K562 (cell line): ENCODE data around the gene SOCS7.

Source experiments
- ELF1 ChIP-seq: fragments of 200-800 bp; sonication (Bioruptor generic); IDR thresholded peaks from 2 replicates; pipeline ENCODE4 v1.6.1; 2016; ENCODE audit warnings: missing genetic modification characterization, missing compliant biosample characterization
- FOS ChIP-seq: IDR thresholded peaks from 3 replicates; pipeline ENCODE4 v1.6.1; 2011; ENCODE audit not compliant: insufficient read length; ENCODE audit errors: extremely low read depth
- NCOA1 ChIP-seq: fragments of 450-650 bp; IDR thresholded peaks from 2 replicates; pipeline ENCODE4 v1.6.1; 2016; ENCODE audit warnings: low read depth
- PTBP1 ChIP-seq: fragments of 200-400 bp; formaldehyde crosslinking; IDR thresholded peaks from 2 replicates; pipeline ENCODE4 v1.6.1; 2017; ENCODE audit warnings: low read depth, low read length
- RAD21 ChIP-seq, 2 experiments: fragments of 250-450 bp in 1 of 2; fragments of 450-650 bp in 1 of 2; sonication (Bioruptor Pico) in 1 of 2; formaldehyde crosslinking in 1 of 2; IDR thresholded peaks in 1 of 2; conservative IDR thresholded peaks in 1 of 2; 2 replicates each; pipeline versions ENCODE4 v1.4.0 to v1.8.0; 2020 to 2022; ENCODE audit warnings: mild to moderate bottlenecking in 2 of 2, moderate library complexity in 1 of 2
- RBM17 ChIP-seq: fragments of 200-400 bp; formaldehyde crosslinking; IDR thresholded peaks from 2 replicates; pipeline ENCODE4 v1.6.1; 2017; ENCODE audit warnings: low read depth, mild to moderate bottlenecking, low read length, borderline replicate concordance
- SMAD3 ChIP-seq: fragments of 450-650 bp; formaldehyde crosslinking; conservative IDR thresholded peaks from 2 replicates; pipeline ENCODE4 v1.4.0; 2020; ENCODE audit warnings: mild to moderate bottlenecking
- ZBTB2 ChIP-seq: fragments of 450-650 bp; IDR thresholded peaks from 2 replicates; pipeline ENCODE4 v1.6.1; 2016; ENCODE audit warnings: antibody characterized with exemption
- ZNF184 ChIP-seq: sonication (generic); formaldehyde crosslinking; IDR thresholded peaks from 2 replicates; pipeline ENCODE4 v1.5.0; 2020; ENCODE audit warnings: missing genetic modification reagents
- TF ChIP-seq, protein P1 (sequence below), 3 experiments: IDR thresholded peaks in 2 of 3; conservative IDR thresholded peaks in 1 of 3; 2 replicates each; pipeline ENCODE4 v1.5.1; 2011 to 2012; ENCODE audit warnings: low read length in 3 of 3, mild to moderate bottlenecking in 3 of 3, control low read depth in 2 of 3, improper control_type of control experiment in 1 of 3, inconsistent platforms in 1 of 3, low read depth in 1 of 3, mixed read lengths in 1 of 3, moderate library complexity in 1 of 3; ENCODE audit not compliant: insufficient read depth in 2 of 3

DNA sequence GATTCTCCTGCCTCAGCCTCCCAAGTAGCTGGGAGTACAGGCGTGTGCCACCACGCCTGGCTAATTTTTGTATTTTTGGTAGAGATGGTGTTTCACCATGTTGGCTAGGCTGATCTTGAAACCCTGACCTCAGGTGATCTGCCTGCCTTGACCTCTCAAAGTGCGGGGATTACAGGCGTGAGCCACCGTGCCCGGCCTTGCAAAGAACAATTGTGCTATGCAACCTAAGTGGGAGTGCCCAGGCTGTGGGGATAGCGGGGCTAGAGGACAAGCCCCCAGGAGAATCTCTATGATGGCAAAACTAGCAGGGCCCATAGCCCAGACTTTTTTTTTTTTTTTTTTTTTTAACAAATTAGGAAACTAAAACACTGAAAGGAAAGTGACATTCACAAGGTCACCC is 5.9 kb upstream of the SOCS7 start:
- no peak for TF ChIP-seq ZBTB2
- no peak for TF ChIP-seq ZNF184 (CRISPR knock-in tag)
- TF ChIP-seq, protein P1, sequence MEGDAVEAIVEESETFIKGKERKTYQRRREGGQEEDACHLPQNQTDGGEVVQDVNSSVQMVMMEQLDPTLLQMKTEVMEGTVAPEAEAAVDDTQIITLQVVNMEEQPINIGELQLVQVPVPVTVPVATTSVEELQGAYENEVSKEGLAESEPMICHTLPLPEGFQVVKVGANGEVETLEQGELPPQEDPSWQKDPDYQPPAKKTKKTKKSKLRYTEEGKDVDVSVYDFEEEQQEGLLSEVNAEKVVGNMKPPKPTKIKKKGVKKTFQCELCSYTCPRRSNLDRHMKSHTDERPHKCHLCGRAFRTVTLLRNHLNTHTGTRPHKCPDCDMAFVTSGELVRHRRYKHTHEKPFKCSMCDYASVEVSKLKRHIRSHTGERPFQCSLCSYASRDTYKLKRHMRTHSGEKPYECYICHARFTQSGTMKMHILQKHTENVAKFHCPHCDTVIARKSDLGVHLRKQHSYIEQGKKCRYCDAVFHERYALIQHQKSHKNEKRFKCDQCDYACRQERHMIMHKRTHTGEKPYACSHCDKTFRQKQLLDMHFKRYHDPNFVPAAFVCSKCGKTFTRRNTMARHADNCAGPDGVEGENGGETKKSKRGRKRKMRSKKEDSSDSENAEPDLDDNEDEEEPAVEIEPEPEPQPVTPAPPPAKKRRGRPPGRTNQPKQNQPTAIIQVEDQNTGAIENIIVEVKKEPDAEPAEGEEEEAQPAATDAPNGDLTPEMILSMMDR (IDR thresholded peaks at IDR 0.05 in 2 of 3, conservative IDR thresholded peaks at IDR 0.05 in 1 of 3; ENCODE audit: insufficient read depth in 2 of 3, low read depth in 1 of 3, low read length in 3 of 3): no peak
- no peak for TF ChIP-seq PTBP1
- no peak for TF ChIP-seq NCOA1
- no peak for TF ChIP-seq SMAD3 (CRISPR knock-in tag)
- TF ChIP-seq ELF1 (tag): no peak
- TF ChIP-seq RBM17: no peak
- TF ChIP-seq FOS: no peak
- no peak for TF ChIP-seq RAD21 (CRISPR knock-in tag; conservative IDR thresholded peaks at IDR 0.05 in 1 of 2, IDR thresholded peaks at IDR 0.05 in 1 of 2)
